ENCODE measurements around the gene TTLL11.

The TTLL11 gene

GRCh38 chr9:122131401-122132001 is 38.4 kb upstream of the TTLL11 start:
- H3K9me3 ChIP-seq (ENCODE audit: insufficient read depth, low read depth, low read length) = no peaks in the 10 kb centered on the region
- peaks cover 60% of the 10 kb centered on the region for H3K27me3 ChIP-seq (ENCODE audit: insufficient read depth, low read length)
- H3K9ac ChIP-seq (ENCODE audit: low read depth, low read length) = no peak overlapping the region
- H3K4me3 ChIP-seq (ENCODE audit: low read length) = no peak overlapping the region
- H3K36me3 ChIP-seq (ENCODE audit: insufficient read depth, low read length) = no peaks in the 10 kb centered on the region
- H3K27ac ChIP-seq (ENCODE audit: low read depth, low read length) = no peak overlapping the region
- 19% methylated on average over 21 of the region's 21 CpGs for WGBS
- peaks cover 31% of the 10 kb centered on the region for H3K4me1 ChIP-seq (ENCODE audit: insufficient read depth, low read length)

GRCh38 chr9:122130837-122131236 is 37.7 kb upstream of the TTLL11 start:
- no peaks in the 10 kb centered on the region for H3K9me3 ChIP-seq (ENCODE audit: insufficient read depth, low read depth, low read length)
- H3K9ac ChIP-seq (ENCODE audit: low read depth, low read length) = no peak overlapping the region
- H3K4me1 ChIP-seq (ENCODE audit: insufficient read depth, low read length) = peaks cover 31% of the 10 kb centered on the region
- no peak overlapping the region for H3K4me3 ChIP-seq (ENCODE audit: low read length)
- H3K27me3 ChIP-seq (ENCODE audit: insufficient read depth, low read length) = peaks cover 67% of the 10 kb centered on the region
- H3K36me3 ChIP-seq (ENCODE audit: insufficient read depth, low read length) = no peaks in the 10 kb centered on the region
- no peak overlapping the region for H3K27ac ChIP-seq (ENCODE audit: low read depth, low read length)
- WGBS = 82% methylated on average over 4 of the region's 4 CpGs

- Histone ChIP-seq H3K4me1 (ENCODE audit: insufficient read depth, low read length) (peaks cover 31% of the 10 kb centered on the region), H3K27me3 (ENCODE audit: insufficient read depth, low read length) (peaks cover 74% of the 10 kb centered on the region), H3K36me3 (ENCODE audit: insufficient read depth, low read length) (no peaks in the 10 kb centered on the region), H3K9ac (ENCODE audit: low read depth, low read length) (no peak overlapping the region), H3K27ac (ENCODE audit: low read depth, low read length) (no peak overlapping the region), H3K9me3 (ENCODE audit: insufficient read depth, low read depth, low read length) (no peaks in the 10 kb centered on the region), H3K4me3 (ENCODE audit: low read length) (no peak overlapping the region)
- 87% methylated on average over 2 of the region's 2 CpGs for WGBS
Observed at GRCh38 chr9:122129969-122130368, 36.9 kb upstream of the TTLL11 start.

GRCh38 chr9:122128969-122129343 is 35.8 kb upstream of the TTLL11 start:
- no peak overlapping the region for H3K9ac ChIP-seq (ENCODE audit: low read depth, low read length)
- H3K9me3 ChIP-seq (ENCODE audit: insufficient read depth, low read depth, low read length) = no peaks in the 10 kb centered on the region
- 87% methylated on average over 7 of the region's 7 CpGs for WGBS
- H3K4me3 ChIP-seq (ENCODE audit: low read length) = no peak overlapping the region
- H3K27ac ChIP-seq (ENCODE audit: low read depth, low read length) = no peak overlapping the region
- peaks cover 22% of the 10 kb centered on the region for H3K4me1 ChIP-seq (ENCODE audit: insufficient read depth, low read length)
- H3K27me3 ChIP-seq (ENCODE audit: insufficient read depth, low read length) = peaks cover 67% of the 10 kb centered on the region
- H3K36me3 ChIP-seq (ENCODE audit: insufficient read depth, low read length) = no peaks in the 10 kb centered on the region

- Histone ChIP-seq H3K9me3 (ENCODE audit: insufficient read depth, low read depth, low read length) (no peaks in the 10 kb centered on the region), H3K4me3 (ENCODE audit: low read length) (no peak overlapping the region), H3K36me3 (ENCODE audit: insufficient read depth, low read length) (no peaks in the 10 kb centered on the region), H3K27ac (ENCODE audit: low read depth, low read length) (no peak overlapping the region), H3K9ac (ENCODE audit: low read depth, low read length) (no peak overlapping the region), H3K27me3 (ENCODE audit: insufficient read depth, low read length) (peaks cover 60% of the 10 kb centered on the region), H3K4me1 (ENCODE audit: insufficient read depth, low read length) (peaks cover 19% of the 10 kb centered on the region)
- 93% methylated on average over 24 of the region's 24 CpGs for WGBS
Observed at GRCh38 chr9:122128007-122128968, 35.2 kb upstream of the TTLL11 start.

- no peak overlapping the region for H3K27ac ChIP-seq (ENCODE audit: low read depth, low read length)
- H3K4me3 ChIP-seq (ENCODE audit: low read length) = no peak overlapping the region
- no peak overlapping the region for H3K9ac ChIP-seq (ENCODE audit: low read depth, low read length)
- H3K27me3 ChIP-seq (ENCODE audit: insufficient read depth, low read length) = peaks cover 52% of the 10 kb centered on the region
- no peaks in the 10 kb centered on the region for H3K36me3 ChIP-seq (ENCODE audit: insufficient read depth, low read length)
- 76% methylated on average over 10 of the region's 10 CpGs for WGBS
- H3K4me1 ChIP-seq (ENCODE audit: insufficient read depth, low read length) = peaks cover 19% of the 10 kb centered on the region
- H3K9me3 ChIP-seq (ENCODE audit: insufficient read depth, low read depth, low read length) = no peaks in the 10 kb centered on the region
Observed at GRCh38 chr9:122127396-122127798, 34.3 kb upstream of the TTLL11 start.

GRCh38 chr9:122126331-122127261 is 33.5 kb upstream of the TTLL11 start:
- 14% methylated on average over 64 of the region's 64 CpGs for WGBS
- H3K9ac ChIP-seq (ENCODE audit: low read depth, low read length) = peak overlapping the region; percentile 54
- no peaks in the 10 kb centered on the region for H3K36me3 ChIP-seq (ENCODE audit: insufficient read depth, low read length)
- peaks cover 13% of the 10 kb centered on the region; the same call in 1 of the 2 replicates for H3K4me1 ChIP-seq (ENCODE audit: insufficient read depth, low read length)
- H3K27me3 ChIP-seq (ENCODE audit: insufficient read depth, low read length) = peaks cover 45% of the 10 kb centered on the region
- H3K9me3 ChIP-seq (ENCODE audit: insufficient read depth, low read depth, low read length) = no peaks in the 10 kb centered on the region
- H3K27ac ChIP-seq (ENCODE audit: low read depth, low read length) = no peak overlapping the region
- H3K4me3 ChIP-seq (ENCODE audit: low read length) = peak overlapping the region; percentile 62

- Histone ChIP-seq H3K9ac (ENCODE audit: low read depth, low read length) (peak overlapping the region; percentile 54), H3K4me1 (ENCODE audit: insufficient read depth, low read length) (peaks cover 4% of the 10 kb centered on the region; the same call in 1 of the 2 replicates), H3K9me3 (ENCODE audit: insufficient read depth, low read depth, low read length) (no peaks in the 10 kb centered on the region), H3K27me3 (ENCODE audit: insufficient read depth, low read length) (peaks cover 37% of the 10 kb centered on the region), H3K4me3 (ENCODE audit: low read length) (peak overlapping the region; percentile 62), H3K27ac (ENCODE audit: low read depth, low read length) (no peak overlapping the region), H3K36me3 (ENCODE audit: insufficient read depth, low read length) (no peaks in the 10 kb centered on the region)
- 18% methylated on average over 21 of the region's 21 CpGs for WGBS
Observed at GRCh38 chr9:122125509-122126330, 32.6 kb upstream of the TTLL11 start.

GRCh38 chr9:122125158-122125508 is 32.0 kb upstream of the TTLL11 start:
- H3K27ac ChIP-seq (ENCODE audit: low read depth, low read length) = no peak overlapping the region
- H3K36me3 ChIP-seq (ENCODE audit: insufficient read depth, low read length) = no peaks in the 10 kb centered on the region
- H3K27me3 ChIP-seq (ENCODE audit: insufficient read depth, low read length) = peaks cover 35% of the 10 kb centered on the region
- no peaks in the 10 kb centered on the region for H3K9me3 ChIP-seq (ENCODE audit: insufficient read depth, low read depth, low read length)
- 6% methylated on average over 8 of the region's 8 CpGs for WGBS
- H3K4me1 ChIP-seq (ENCODE audit: insufficient read depth, low read length) = peaks cover 4% of the 10 kb centered on the region; the same call in 1 of the 2 replicates
- H3K4me3 ChIP-seq (ENCODE audit: low read length) = no peak overlapping the region
- H3K9ac ChIP-seq (ENCODE audit: low read depth, low read length) = no peak overlapping the region

- H3K27me3 ChIP-seq (ENCODE audit: insufficient read depth, low read length) = peaks cover 32% of the 10 kb centered on the region
- H3K9ac ChIP-seq (ENCODE audit: low read depth, low read length) = no peak overlapping the region
- H3K27ac ChIP-seq (ENCODE audit: low read depth, low read length) = no peak overlapping the region
- no peaks in the 10 kb centered on the region for H3K36me3 ChIP-seq (ENCODE audit: insufficient read depth, low read length)
- H3K9me3 ChIP-seq (ENCODE audit: insufficient read depth, low read depth, low read length) = no peaks in the 10 kb centered on the region
- H3K4me1 ChIP-seq (ENCODE audit: insufficient read depth, low read length) = peaks cover 4% of the 10 kb centered on the region; the same call in 1 of the 2 replicates
- 89% methylated on average over 7 of the region's 7 CpGs for WGBS
- no peak overlapping the region for H3K4me3 ChIP-seq (ENCODE audit: low read length)
Observed at GRCh38 chr9:122124528-122124927, 31.4 kb upstream of the TTLL11 start.
